HG02943 (cell line): ENCODE measurements around the gene PDE8B.

Source experiments
- ATAC-seq: cut with Tn5 transposase; IDR thresholded peaks from one replicate; pipeline ENCODE4 v1.9.1; 2021; ENCODE audit warnings: mild to moderate bottlenecking, low read depth, moderate library complexity; ENCODE audit not compliant: unreplicated experiment

The PDE8B gene

GRCh38 chr5:77394064-77394715 lies 183.7 kb downstream of the PDE8B start:
- no peak for ATAC-seq

GRCh38 chr5:77396017-77396416 lies 185.5 kb downstream of the PDE8B start:
- ATAC-seq: no peak

GRCh38 chr5:77397686-77398292 lies 187.3 kb downstream of the PDE8B start:
- no peak for ATAC-seq

GRCh38 chr5:77398458-77398857 lies 188.0 kb downstream of the PDE8B start:
- ATAC-seq: no peak

- no peak for ATAC-seq
Measured at GRCh38 chr5:77398896-77399295, 188.4 kb downstream of the PDE8B start.

- no peak for ATAC-seq
Measured at GRCh38 chr5:77400645-77401044, 190.2 kb downstream of the PDE8B start.

- ATAC-seq: no peak
Measured at GRCh38 chr5:77402796-77403195, 192.3 kb downstream of the PDE8B start.

GRCh38 chr5:77407152-77407551 lies 196.7 kb downstream of the PDE8B start:
- ATAC-seq: no peak

- no peak for ATAC-seq
Measured at GRCh38 chr5:77409870-77410621, 199.6 kb downstream of the PDE8B start.

GRCh38 chr5:77413049-77413448 lies 202.6 kb downstream of the PDE8B start:
- ATAC-seq: no peak

GRCh38 chr5:77418162-77418561 lies 207.7 kb downstream of the PDE8B start:
- ATAC-seq: no peak

GRCh38 chr5:77418601-77419581 lies 208.4 kb downstream of the PDE8B start:
- ATAC-seq: no peak

- ATAC-seq: no peak
Measured at GRCh38 chr5:77419644-77420582, 209.4 kb downstream of the PDE8B start.

GRCh38 chr5:77420940-77421339 lies 210.5 kb downstream of the PDE8B start:
- no peak for ATAC-seq

GRCh38 chr5:77423022-77423750 lies 212.7 kb downstream of the PDE8B start:
- no peak for ATAC-seq

GRCh38 chr5:77424921-77425320 lies 214.4 kb downstream of the PDE8B start:
- no peak for ATAC-seq

- ATAC-seq: no peak
Measured at GRCh38 chr5:77425420-77425819, 214.9 kb downstream of the PDE8B start.

GRCh38 chr5:77425998-77426659 lies 215.6 kb downstream of the PDE8B start:
- ATAC-seq: no peak
